ENCODE results near the gene KIAA1958. TPM values are rescaled to one million over a fixed set of nuclear protein-coding genes. Genes with fewer than 3 reads are reported as not detected.

The KIAA1958 gene
- total RNA-seq, 1 donor from 2014 or later, result 12.0 TPM

DNA sequence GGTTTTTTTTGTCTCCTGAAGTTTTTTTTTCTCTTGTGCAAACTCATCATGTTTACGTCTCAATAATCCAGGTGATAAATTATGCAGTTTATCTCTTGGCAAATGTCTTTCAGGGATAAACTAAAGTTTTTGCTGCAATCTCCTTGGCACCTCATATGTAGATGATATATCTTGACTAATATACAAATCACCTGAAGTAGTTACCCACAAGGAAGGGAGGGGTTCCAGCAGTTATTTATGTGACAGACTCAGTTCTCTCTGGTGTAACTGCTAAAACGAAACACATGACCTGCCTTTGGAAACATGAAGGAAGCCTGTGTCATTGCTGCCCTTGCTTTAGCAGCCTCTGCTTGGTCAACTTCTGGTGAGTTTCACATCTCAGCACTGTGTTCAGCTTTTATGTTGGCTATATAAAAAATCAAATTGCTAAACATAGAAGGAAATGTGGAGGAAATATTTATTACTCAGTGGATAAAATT lies 39.3 kb upstream of the KIAA1958 start:
- H3K9me3 ChIP-seq, result no peaks in the 10 kb centered on the region
- no peaks in the 10 kb centered on the region for H3K36me3 ChIP-seq
- TF ChIP-seq POLR2AphosphoS5 (IDR thresholded peaks at IDR 0.05; ENCODE audit: insufficient read depth in 1 of 2, low read depth in 1 of 2) (peak in 1 of 2 donors; percentile 85), CTCF (IDR thresholded peaks at IDR 0.05) (no peak)
- H3K4me3 ChIP-seq, result no peak overlapping the region
- H3K4me1 ChIP-seq, result peaks cover 17% of the 10 kb centered on the region
- no peak for DNase-seq (ENCODE audit: extremely low spot score in 2 of 2)
- H3K27me3 ChIP-seq, result no peaks in the 10 kb centered on the region
- H3K27ac ChIP-seq, result peak overlapping the region; percentile 39
- intact Hi-C loops (cut with DNase I), result no loop called here

DNA sequence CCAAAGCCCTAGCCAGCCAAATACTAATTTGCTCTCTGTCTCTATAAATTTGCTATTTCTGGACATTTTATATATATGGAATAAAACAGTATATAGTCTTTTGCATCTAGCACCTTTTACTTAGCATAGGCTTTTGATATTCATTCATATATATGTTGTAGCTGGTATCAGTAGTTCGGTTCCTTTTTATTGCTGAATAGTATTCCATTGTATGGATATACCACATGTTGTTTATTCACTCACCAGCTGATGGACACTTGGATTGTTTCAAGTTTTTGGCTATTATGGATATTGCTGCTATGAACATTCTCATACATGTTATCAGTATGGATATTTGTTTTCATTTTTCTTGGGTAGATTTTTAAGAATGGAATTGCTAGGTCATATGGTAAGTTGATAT lies 23.8 kb upstream of the KIAA1958 start:
- no peak for TF ChIP-seq POLR2A (IDR thresholded peaks at IDR 0.05)
- no peak for TF ChIP-seq POLR2AphosphoS5 (IDR thresholded peaks at IDR 0.05; ENCODE audit: insufficient read depth in 1 of 2, low read depth in 1 of 2)
- TF ChIP-seq CTCF (IDR thresholded peaks at IDR 0.05), result no peak
- Histone ChIP-seq H3K4me1 (no peaks in the 10 kb centered on the region), H3K9me3 (no peaks in the 10 kb centered on the region), H3K27me3 (no peaks in the 10 kb centered on the region), H3K27ac (no peak overlapping the region), H3K36me3 (peaks cover 0 to 41% of the 10 kb centered on the region in 2 donors), H3K4me3 (no peak overlapping the region)
- no peak for DNase-seq (ENCODE audit: extremely low spot score in 2 of 2)
- intact Hi-C loops (cut with DNase I), result no loop called here

GRCh38 chr9:112465352-112465751 lies 21.3 kb upstream of the KIAA1958 start:
- intact Hi-C loops (cut with DNase I), result no loop called here
- H3K36me3 ChIP-seq, result peaks cover 0 to 30% of the 10 kb centered on the region in 2 donors
- DNase-seq (ENCODE audit: extremely low spot score in 2 of 2), result no peak

DNA sequence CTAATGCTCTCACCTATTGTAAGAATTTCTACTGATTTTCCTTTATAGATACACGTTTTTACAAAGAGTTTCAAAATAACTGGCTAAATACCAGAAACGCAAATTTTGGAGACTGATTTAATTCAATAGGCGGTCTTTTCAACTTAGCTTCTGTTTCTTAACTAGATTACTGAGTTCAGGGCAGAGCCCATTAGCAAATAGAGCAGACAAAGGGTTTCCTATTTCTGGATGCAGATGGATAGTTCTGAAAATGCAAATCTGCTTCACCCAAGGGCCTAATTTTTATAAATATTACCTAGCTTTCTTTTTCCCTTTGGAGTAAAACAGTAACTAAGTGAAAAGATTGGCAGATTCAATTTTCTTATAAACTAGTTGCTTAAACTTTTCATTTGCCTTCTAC lies 13.6 kb upstream of the KIAA1958 start:
- Histone ChIP-seq H3K27ac (no peak overlapping the region), H3K9me3 (no peaks in the 10 kb centered on the region), H3K4me3 (no peak overlapping the region), H3K4me1 (no peaks in the 10 kb centered on the region), H3K36me3 (peaks cover 0 to 13% of the 10 kb centered on the region in 2 donors), H3K27me3 (no peaks in the 10 kb centered on the region)
- no peak for DNase-seq (ENCODE audit: extremely low spot score in 2 of 2)
- TF ChIP-seq POLR2AphosphoS5 (IDR thresholded peaks at IDR 0.05; ENCODE audit: insufficient read depth in 1 of 2, low read depth in 1 of 2) (no peak), CTCF (IDR thresholded peaks at IDR 0.05) (no peak), POLR2A (IDR thresholded peaks at IDR 0.05) (no peak)
- intact Hi-C loops (cut with DNase I), result no loop called here

More at GRCh38 chr9:112465352-112465751, 21.3 kb upstream of the KIAA1958 start:
- H3K4me3 ChIP-seq, result no peak overlapping the region
- H3K9me3 ChIP-seq, result no peaks in the 10 kb centered on the region
- no peak overlapping the region for H3K27ac ChIP-seq
- TF ChIP-seq POLR2AphosphoS5 (IDR thresholded peaks at IDR 0.05; ENCODE audit: insufficient read depth in 1 of 2, low read depth in 1 of 2), result no peak
- TF ChIP-seq CTCF (IDR thresholded peaks at IDR 0.05), result no peak
- TF ChIP-seq POLR2A (IDR thresholded peaks at IDR 0.05), result no peak
- H3K27me3 ChIP-seq, result no peaks in the 10 kb centered on the region
- no peaks in the 10 kb centered on the region for H3K4me1 ChIP-seq

DNA sequence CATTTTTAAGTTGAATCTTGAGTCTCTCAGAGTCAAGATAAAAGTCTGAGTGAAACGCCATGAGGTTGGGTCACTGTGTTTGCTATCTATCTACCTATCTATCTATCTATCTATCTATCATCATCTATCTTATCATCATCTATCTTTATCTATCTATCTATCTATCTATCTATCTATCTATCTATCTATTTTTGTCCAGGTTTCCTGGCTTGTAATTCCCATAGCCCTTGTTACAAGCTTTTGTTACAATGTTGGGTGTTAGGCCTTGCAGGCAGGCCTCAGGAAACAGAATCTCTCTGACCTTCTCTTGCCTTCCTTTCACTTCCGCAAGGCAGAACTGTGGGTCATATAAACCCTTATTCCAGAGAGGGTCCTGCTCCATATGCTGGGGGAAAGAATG lies 12.6 kb upstream of the KIAA1958 start:
- DNase-seq (ENCODE audit: extremely low spot score in 2 of 2), result no peak
- no peak for TF ChIP-seq CTCF (IDR thresholded peaks at IDR 0.05)
- no peak for TF ChIP-seq POLR2AphosphoS5 (IDR thresholded peaks at IDR 0.05; ENCODE audit: insufficient read depth in 1 of 2, low read depth in 1 of 2)
- no peak for TF ChIP-seq POLR2A (IDR thresholded peaks at IDR 0.05)
- Histone ChIP-seq H3K4me3 (no peak overlapping the region), H3K36me3 (peaks cover 0 to 13% of the 10 kb centered on the region in 2 donors), H3K27me3 (no peaks in the 10 kb centered on the region), H3K27ac (no peak overlapping the region), H3K9me3 (no peaks in the 10 kb centered on the region), H3K4me1 (no peaks in the 10 kb centered on the region)
- intact Hi-C loops (cut with DNase I), result no loop called here
